GM19043 (cell line): ENCODE data around the gene C1QTNF4.

Experiments
- ATAC-seq: cut with Tn5 transposase; IDR thresholded peaks from one replicate; pipeline ENCODE4 v1.9.1; 2021; ENCODE audit warnings: low read depth; ENCODE audit not compliant: unreplicated experiment

The C1QTNF4 gene

DNA sequence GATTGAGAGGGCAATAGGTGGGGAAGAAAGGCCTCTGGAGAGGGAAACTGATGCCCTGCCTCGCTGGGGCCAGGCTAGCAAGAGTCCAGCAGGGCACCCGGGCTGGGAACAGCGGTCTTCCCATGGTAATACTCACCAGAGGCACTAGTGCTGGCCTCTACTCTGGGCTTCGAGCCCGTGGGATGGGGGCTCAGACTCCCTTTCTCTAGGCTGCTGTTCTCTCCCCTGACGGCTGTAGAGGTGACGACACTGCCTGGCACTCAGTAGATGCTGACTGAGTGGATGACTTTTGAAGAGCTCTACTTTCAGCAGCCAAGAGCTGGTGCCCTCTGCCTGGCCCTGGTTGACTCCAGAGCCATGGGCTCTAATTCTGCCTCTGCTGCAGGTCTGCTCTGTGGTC lies 818 bp upstream of the C1QTNF4 start:
- no peak for ATAC-seq

DNA sequence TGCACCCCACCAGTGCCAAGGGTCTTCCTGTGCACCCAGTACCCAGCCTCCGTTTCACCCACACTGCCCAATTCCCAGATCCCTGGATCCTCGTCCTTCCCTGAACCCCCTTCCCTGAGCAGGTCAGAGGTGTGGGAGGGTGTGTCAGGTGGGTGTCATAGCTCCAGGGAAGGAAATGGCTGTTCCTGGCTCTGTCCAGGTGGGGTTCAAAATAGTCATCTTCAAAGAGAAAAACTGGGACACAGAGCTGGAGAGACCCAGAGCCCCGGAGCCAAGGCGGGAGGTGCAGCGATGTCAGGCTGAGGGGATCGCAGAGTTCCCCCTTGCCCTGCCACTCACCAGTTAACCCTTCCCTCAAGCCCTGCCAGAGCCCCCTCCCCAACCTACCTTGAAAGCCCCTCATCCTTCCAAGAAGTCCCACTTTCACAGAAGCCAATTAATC lies 698 bp downstream of the C1QTNF4 start:
- no peak for ATAC-seq

DNA sequence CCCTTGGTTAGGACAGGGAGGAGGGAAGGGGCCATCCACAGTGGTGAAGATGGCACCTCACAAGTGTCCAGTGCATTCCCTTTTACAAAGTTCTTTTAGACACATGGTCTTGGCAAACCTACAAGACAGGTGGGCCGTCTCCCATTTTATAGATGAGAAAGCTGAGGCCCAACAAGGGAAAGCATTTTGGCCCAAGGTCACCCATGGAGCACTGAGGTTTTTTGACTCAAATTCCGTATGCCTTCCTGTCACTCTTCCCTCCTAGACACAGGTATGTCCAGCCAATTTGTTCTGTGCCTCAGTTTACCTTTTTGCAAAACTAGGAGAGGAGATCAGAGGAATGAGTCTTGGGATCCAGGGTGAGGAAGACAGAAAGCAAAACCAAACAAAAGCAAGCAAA lies 1.2 kb downstream of the C1QTNF4 start:
- ATAC-seq: no peak

GRCh38 chr11:47592251-47592650 lies 2.0 kb downstream of the C1QTNF4 start:
- no peak for ATAC-seq

GRCh38 chr11:47591764-47592163 lies 2.4 kb downstream of the C1QTNF4 start:
- no peak for ATAC-seq

DNA sequence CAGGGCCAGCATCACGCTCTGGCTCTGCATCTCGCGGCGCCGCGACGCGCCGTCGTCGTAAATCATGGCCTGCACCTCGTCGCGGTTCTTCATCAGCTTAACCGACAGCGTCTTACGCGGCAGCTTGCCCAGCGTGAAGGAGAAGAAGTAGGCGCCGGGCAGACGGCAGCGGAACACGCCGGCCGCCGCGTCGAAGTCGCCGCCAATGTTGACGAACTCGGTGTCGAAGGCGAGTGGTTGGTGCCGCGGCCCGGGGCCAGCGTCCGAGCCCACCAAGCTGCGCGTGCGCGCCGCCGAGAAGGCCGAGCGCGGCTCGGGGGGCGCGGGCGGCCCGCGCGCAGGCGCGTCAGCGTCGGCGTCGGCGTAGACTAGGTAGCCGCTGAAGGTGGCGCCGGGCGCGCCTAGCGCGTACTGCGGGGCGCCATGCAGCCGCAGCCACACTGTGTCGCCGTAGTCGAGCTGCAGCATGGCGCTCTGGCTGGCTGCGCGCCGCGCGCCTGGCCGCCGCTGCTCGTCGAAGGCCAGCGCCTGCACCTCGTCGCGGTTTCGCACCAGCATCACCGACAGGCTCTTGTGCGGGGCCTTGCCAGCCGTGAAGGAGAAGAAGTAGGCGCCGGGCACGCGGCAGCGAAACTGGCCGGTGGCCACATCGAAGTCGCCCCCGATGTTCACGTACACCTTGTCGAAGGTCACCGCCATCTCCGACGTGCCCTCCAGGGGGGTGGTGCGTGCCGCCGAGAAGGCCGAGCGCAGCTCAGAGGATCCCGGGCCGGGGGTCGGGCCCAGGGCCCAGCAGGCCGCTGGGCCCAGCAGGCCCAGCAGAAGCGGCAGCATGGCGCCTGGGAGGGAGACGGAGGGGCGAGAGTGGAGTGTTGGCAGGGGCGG lies 4.0 kb downstream of the C1QTNF4 start:
- no peak for ATAC-seq

GRCh38 chr11:47589584-47589976 lies 4.6 kb downstream of the C1QTNF4 start:
- ATAC-seq: no peak

- no peak for ATAC-seq
These were observed 5.1 kb downstream of the C1QTNF4 start for GRCh38 chr11:47589118-47589517.

- ATAC-seq: no peak
These were observed 6.4 kb downstream of the C1QTNF4 start for GRCh38 chr11:47587723-47588326.

DNA sequence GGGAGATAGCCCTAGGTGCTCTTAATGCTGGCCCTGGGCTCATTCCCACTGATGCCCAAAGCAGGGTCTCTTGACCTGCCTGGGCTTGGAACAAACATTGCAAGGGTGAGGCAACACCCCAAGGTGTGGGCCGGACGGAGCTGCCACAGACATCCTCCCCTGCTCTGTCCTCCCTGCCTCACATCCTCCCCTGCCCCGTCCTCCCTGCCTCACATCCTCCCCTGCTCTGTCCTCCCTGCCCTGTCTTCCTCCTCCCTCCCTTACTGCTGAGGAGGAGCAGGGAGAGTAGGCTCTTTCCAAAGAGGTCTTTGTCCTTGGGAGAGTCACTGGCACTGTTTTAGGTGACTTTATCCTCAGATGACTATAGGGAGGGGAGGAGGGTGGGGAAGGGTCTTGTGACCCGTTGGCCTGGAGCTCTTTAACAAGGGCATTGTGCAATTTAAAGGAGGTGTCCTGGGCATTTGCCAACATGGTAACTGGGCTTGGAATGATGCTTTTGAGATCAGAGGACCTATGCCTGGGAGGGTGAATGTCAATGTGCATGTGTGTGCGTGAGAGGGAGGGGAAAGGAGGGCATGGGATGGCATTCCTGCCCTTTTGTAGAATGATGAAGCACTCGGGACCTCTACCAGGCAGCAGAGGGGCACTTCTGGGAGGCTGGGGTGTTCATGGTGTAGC lies 7.0 kb downstream of the C1QTNF4 start:
- no peak for ATAC-seq

GRCh38 chr11:47586098-47586855 lies 7.9 kb downstream of the C1QTNF4 start, which contains the start of gene FAM180B:
FAM180B (plus strand) TSS chr11:47586678; CDS start chr11:47586769, 91 bp downstream.
- ATAC-seq: no peak

DNA sequence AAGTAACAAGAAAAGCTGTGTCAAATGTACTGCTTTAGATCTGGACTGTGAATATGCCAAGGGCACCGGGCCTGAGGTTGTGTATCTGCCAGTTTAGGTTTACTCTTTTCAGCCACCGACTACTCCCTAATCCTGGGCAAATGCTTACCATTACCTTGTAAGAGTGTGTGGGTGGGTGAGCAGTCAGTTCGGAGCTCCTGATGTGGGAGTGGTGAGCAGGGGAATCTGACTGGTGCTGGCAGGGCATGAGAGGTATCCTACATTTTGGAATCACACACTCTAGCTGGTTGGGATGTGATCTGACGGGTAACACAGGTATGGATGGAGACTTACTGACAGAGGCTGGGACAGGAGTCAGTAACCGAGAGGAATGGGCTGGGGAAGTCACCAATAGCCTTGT lies 10.4 kb downstream of the C1QTNF4 start:
- no peak for ATAC-seq

GRCh38 chr11:47578524-47579494 lies 15.4 kb downstream of the C1QTNF4 start, which contains the start of the genes KBTBD4 and NDUFS3:
KBTBD4 (minus strand) TSS chr11:47578970; CDS start chr11:47578951, 19 bp downstream.
NDUFS3 (plus strand) TSS chr11:47579074; CDS start chr11:47579092, 18 bp downstream.
- ATAC-seq: peak; percentile 95

DNA sequence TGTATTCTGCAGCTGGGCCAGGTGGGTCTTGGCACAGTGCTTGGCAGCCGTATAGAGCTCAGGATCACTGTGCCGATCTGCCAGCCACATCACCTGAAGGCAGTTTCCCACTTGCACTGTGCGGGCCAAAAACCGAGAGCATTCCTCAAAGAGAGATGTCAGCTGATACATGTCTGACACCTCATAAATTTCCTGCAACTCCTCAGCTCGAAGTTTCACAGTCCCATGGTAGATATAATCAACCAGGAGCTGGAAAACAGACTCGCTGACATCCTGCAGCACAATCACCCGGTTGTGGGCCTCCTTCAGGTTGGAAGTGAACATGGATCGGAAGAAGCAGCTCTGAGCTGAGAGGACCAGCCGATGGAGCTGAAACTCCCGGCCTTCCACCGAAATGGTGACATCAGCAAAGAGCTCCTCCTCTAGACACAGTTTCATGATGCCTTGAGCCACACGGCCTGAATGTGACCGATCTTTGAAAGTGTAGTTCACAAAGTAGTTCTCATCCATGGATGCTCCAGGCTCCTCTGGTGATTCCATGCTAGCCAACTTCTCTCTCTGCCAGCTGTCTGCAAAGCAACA lies 16.7 kb downstream of the C1QTNF4 start:
- ATAC-seq: no peak

DNA sequence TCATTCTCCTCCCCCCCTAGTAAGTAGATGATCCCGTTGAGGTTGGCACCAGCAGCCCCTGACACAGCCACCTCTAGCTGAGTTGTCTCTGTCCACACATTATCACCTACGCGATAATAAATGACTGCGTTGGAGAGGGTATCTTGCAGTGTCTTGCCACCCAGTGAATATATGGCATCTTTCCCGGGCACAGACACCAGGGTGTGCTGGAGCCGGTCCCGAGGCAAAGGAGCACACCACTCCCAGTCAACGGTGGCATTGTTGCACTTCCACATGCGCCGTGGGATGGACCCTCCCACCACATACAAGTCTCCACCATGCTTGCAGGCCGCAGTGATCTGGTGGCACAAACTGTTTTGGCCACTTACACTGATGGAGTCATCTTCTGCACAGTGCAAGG lies 20.9 kb downstream of the C1QTNF4 start:
- ATAC-seq: no peak

- no peak for ATAC-seq
These were observed 21.4 kb downstream of the C1QTNF4 start for GRCh38 chr11:47572715-47573255.

- no peak for ATAC-seq
These were observed 22.3 kb downstream of the C1QTNF4 start for GRCh38 chr11:47571895-47572294.

DNA sequence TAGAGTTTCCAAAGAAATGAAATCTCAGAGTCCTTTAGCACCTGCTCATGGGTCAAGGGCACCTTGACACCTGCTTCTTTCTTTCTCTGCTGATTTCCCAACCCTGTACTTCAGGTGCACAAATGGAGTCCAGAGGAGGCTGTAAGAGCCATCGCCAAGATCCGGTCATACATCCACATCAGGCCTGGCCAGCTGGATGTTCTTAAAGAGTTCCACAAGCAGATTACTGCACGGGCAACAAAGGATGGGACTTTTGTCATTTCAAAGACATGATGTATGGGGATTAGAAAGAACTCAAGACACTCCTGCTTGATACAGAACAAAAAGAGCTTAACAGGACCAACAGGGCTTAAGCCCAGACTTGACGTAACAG lies 22.9 kb downstream of the C1QTNF4 start:
- ATAC-seq: no peak
